ENCODE measurements around the gene PTPMT1. TPM values are rescaled to one million over a fixed set of nuclear protein-coding genes. Genes with fewer than 3 reads are reported as not detected.

Gene PTPMT1
- total and polyA plus RNA-seq, 2 donors from 2014 or later: 34.6 to 90.3 TPM

DNA sequence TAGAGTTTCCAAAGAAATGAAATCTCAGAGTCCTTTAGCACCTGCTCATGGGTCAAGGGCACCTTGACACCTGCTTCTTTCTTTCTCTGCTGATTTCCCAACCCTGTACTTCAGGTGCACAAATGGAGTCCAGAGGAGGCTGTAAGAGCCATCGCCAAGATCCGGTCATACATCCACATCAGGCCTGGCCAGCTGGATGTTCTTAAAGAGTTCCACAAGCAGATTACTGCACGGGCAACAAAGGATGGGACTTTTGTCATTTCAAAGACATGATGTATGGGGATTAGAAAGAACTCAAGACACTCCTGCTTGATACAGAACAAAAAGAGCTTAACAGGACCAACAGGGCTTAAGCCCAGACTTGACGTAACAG is 5.9 kb downstream of the PTPMT1 start:
- FAIRE-seq: no peak
- peaks cover 2 to 28% (median 27%) of the 10 kb centered on the region in 3 donors for H3K36me3 ChIP-seq (ENCODE audit: control insufficient read depth in 2 of 3, insufficient read depth in 3 of 3, low read length in 3 of 3)
- intact Hi-C loops (cut with DNase I): no loop called here

DNA sequence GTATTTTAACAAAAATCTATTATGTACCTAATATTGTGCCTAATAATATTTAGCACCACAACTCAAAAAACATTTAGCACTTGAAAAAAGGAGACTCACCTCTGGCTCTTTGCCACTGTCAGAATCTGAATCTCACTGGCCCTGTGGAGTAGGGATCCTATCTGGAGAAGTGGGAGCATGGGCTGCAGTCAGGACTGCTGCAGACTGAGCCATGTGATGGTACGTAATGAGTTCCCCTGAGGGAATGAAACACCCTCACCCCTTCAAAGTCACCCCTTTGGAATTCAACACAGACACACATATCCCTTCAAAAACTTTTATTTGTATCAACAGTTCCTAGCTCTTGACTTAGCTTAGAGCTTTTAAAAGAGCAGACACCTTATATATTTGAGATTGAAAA is 6.5 kb downstream of the PTPMT1 start:
- H3K9me3 ChIP-seq (ENCODE audit: control insufficient read depth in 2 of 3, insufficient read depth in 1 of 3, low read length in 3 of 3): no peaks in the 10 kb centered on the region
- intact Hi-C loops (cut with DNase I): no loop called here

More for the DNA sequence above, 5.9 kb downstream of the PTPMT1 start:
- Histone ChIP-seq H3K27me3 (ENCODE audit: control insufficient read depth, insufficient read depth, low read length) (no peaks in the 10 kb centered on the region), H3K9me3 (ENCODE audit: control insufficient read depth in 2 of 3, insufficient read depth in 1 of 3, low read length in 3 of 3) (no peaks in the 10 kb centered on the region), H3K4me3 (ENCODE audit: low read length in 3 of 3) (no peak overlapping the region), H3K9ac (ENCODE audit: low read length in 3 of 3) (no peak overlapping the region), H3K4me1 (ENCODE audit: control insufficient read depth in 2 of 3, insufficient read depth in 2 of 3, low read depth in 1 of 3, low read length in 3 of 3) (peaks cover 0 to 6% (median 2%) of the 10 kb centered on the region in 3 donors), H3K27ac (ENCODE audit: low read depth in 2 of 2, low read length in 2 of 2) (no peak overlapping the region)
- TF ChIP-seq, protein P1, sequence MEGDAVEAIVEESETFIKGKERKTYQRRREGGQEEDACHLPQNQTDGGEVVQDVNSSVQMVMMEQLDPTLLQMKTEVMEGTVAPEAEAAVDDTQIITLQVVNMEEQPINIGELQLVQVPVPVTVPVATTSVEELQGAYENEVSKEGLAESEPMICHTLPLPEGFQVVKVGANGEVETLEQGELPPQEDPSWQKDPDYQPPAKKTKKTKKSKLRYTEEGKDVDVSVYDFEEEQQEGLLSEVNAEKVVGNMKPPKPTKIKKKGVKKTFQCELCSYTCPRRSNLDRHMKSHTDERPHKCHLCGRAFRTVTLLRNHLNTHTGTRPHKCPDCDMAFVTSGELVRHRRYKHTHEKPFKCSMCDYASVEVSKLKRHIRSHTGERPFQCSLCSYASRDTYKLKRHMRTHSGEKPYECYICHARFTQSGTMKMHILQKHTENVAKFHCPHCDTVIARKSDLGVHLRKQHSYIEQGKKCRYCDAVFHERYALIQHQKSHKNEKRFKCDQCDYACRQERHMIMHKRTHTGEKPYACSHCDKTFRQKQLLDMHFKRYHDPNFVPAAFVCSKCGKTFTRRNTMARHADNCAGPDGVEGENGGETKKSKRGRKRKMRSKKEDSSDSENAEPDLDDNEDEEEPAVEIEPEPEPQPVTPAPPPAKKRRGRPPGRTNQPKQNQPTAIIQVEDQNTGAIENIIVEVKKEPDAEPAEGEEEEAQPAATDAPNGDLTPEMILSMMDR (IDR thresholded peaks at IDR 0.05; ENCODE audit: borderline replicate concordance, extremely low read depth, insufficient read depth): no peak
- DNase-seq: no peak

DNA sequence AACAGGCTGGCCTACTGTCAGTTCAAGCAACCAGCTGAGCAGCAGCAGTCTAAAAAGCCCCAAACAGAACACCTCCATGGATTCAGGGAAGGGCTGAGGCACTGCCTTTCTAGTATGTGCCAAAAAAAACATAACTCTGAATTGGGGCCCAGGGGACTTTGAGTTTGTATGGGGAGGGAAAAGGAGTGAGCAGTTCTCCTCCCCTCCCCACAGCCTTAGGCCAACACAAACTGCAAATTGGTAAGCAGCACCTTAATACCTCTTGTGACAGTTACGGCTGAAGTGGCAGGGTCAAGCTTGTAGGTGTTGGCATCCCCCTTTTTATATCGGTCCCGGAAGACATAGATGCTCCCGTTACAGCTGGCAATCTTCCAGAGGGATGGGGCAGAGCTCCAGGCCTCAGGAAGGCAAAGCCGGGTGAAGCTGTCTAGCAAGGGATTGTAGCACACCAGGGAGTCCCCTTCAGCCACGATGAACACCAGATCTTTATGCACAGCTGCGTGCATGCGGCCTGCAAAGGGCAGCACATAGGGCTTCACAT is 7.4 kb downstream of the PTPMT1 start:
- intact Hi-C loops (cut with DNase I): no loop called here
- peaks cover 0 to 6% (median 6%) of the 10 kb centered on the region in 3 donors for H3K4me1 ChIP-seq (ENCODE audit: control insufficient read depth in 2 of 3, insufficient read depth in 2 of 3, low read depth in 1 of 3, low read length in 3 of 3)

More for the DNA sequence above, 6.5 kb downstream of the PTPMT1 start:
- H3K4me1 ChIP-seq (ENCODE audit: control insufficient read depth in 2 of 3, insufficient read depth in 2 of 3, low read depth in 1 of 3, low read length in 3 of 3): peaks cover 0 to under 1% (median 0%) of the 10 kb centered on the region in 3 donors
- TF ChIP-seq, protein P1 (IDR thresholded peaks at IDR 0.05; ENCODE audit: borderline replicate concordance, extremely low read depth, insufficient read depth): no peak
- H3K9ac ChIP-seq (ENCODE audit: low read length in 3 of 3): no peak overlapping the region
- H3K27ac ChIP-seq (ENCODE audit: low read depth in 2 of 2, low read length in 2 of 2): no peak overlapping the region
- DNase-seq (no peak), FAIRE-seq (no peak)
- no peak overlapping the region for H3K4me3 ChIP-seq (ENCODE audit: low read length in 3 of 3)
- H3K36me3 ChIP-seq (ENCODE audit: control insufficient read depth in 2 of 3, insufficient read depth in 3 of 3, low read length in 3 of 3): peaks cover 2 to 29% (median 27%) of the 10 kb centered on the region in 3 donors
- H3K27me3 ChIP-seq (ENCODE audit: control insufficient read depth, insufficient read depth, low read length): no peaks in the 10 kb centered on the region

More for the DNA sequence above, 7.4 kb downstream of the PTPMT1 start:
- FAIRE-seq: no peak
- no peaks in the 10 kb centered on the region for H3K27me3 ChIP-seq (ENCODE audit: control insufficient read depth, insufficient read depth, low read length)
- peaks cover 4 to 32% (median 27%) of the 10 kb centered on the region in 3 donors for H3K36me3 ChIP-seq (ENCODE audit: control insufficient read depth in 2 of 3, insufficient read depth in 3 of 3, low read length in 3 of 3)
- H3K9me3 ChIP-seq (ENCODE audit: control insufficient read depth in 2 of 3, insufficient read depth in 1 of 3, low read length in 3 of 3): no peaks in the 10 kb centered on the region
- TF ChIP-seq, protein P1 (IDR thresholded peaks at IDR 0.05; ENCODE audit: borderline replicate concordance, extremely low read depth, insufficient read depth): no peak
- no peak overlapping the region for H3K27ac ChIP-seq (ENCODE audit: low read depth in 2 of 2, low read length in 2 of 2)
- DNase-seq: peak in 1 of 5 donors; percentile 34
- H3K4me3 ChIP-seq (ENCODE audit: low read length in 3 of 3): no peak overlapping the region
- no peak overlapping the region for H3K9ac ChIP-seq (ENCODE audit: low read length in 3 of 3)

Measured in kidney (tissue), 14 donors.